Measurements from ENCODE around the gene ERCC6L2. TPM values are rescaled to one million over a fixed set of nuclear protein-coding genes. Genes with fewer than 3 reads are reported as not detected.

ERCC6L2 gene
- total RNA-seq, 4 donors from 2014 or later: 62.4 to 199 (median 101) TPM

GRCh38 chr9:95981761-95982390 is 106.4 kb downstream of the ERCC6L2 start:
- Histone ChIP-seq H3K9me3 (no peaks in the 10 kb centered on the region), H3K36me3 (peaks cover 0 to 6% (median 0%) of the 10 kb centered on the region in 3 donors), H3K4me1 (peaks cover 0 to 3% (median 0%) of the 10 kb centered on the region in 4 donors), H3K27me3 (no peaks in the 10 kb centered on the region), H3K4me3 (no peak overlapping the region), H3K27ac (no peak overlapping the region)
- DNase-seq: no peak
- TF ChIP-seq CTCF (IDR thresholded peaks at IDR 0.05): no peak
- TF ChIP-seq POLR2A (IDR thresholded peaks at IDR 0.05): no peak

- H3K4me1 ChIP-seq: peaks cover 0 to 3% (median 0%) of the 10 kb centered on the region in 4 donors
- TF ChIP-seq POLR2A (IDR thresholded peaks at IDR 0.05) (no peak), CTCF (IDR thresholded peaks at IDR 0.05) (no peak)
- H3K9me3 ChIP-seq: no peaks in the 10 kb centered on the region
- H3K36me3 ChIP-seq: peaks cover 0 to 6% (median 0%) of the 10 kb centered on the region in 3 donors
- no peak for DNase-seq
- no peaks in the 10 kb centered on the region for H3K27me3 ChIP-seq
- no peak overlapping the region for H3K27ac ChIP-seq
- H3K4me3 ChIP-seq: no peak overlapping the region
These were observed 110.1 kb downstream of the ERCC6L2 start for GRCh38 chr9:95985440-95986055.

GRCh38 chr9:95989297-95989696 is 113.8 kb downstream of the ERCC6L2 start:
- Histone ChIP-seq H3K4me3 (no peak overlapping the region), H3K36me3 (peaks cover 0 to 10% (median 0%) of the 10 kb centered on the region in 3 donors), H3K9me3 (no peaks in the 10 kb centered on the region), H3K4me1 (no peaks in the 10 kb centered on the region), H3K27ac (no peak overlapping the region), H3K27me3 (no peaks in the 10 kb centered on the region)
- TF ChIP-seq CTCF (IDR thresholded peaks at IDR 0.05) (no peak), POLR2A (IDR thresholded peaks at IDR 0.05) (no peak)
- no peak for DNase-seq

- H3K27ac ChIP-seq: no peak overlapping the region
- no peak for DNase-seq
- no peaks in the 10 kb centered on the region for H3K4me1 ChIP-seq
- H3K4me3 ChIP-seq: no peak overlapping the region
- peaks cover 0 to 5% (median 0%) of the 10 kb centered on the region in 3 donors for H3K36me3 ChIP-seq
- no peaks in the 10 kb centered on the region for H3K27me3 ChIP-seq
- H3K9me3 ChIP-seq: no peaks in the 10 kb centered on the region
- TF ChIP-seq CTCF (IDR thresholded peaks at IDR 0.05) (no peak), POLR2A (IDR thresholded peaks at IDR 0.05) (no peak)
These were observed 115.8 kb downstream of the ERCC6L2 start for GRCh38 chr9:95991326-95991725.

GRCh38 chr9:95992536-95992935 is 117.0 kb downstream of the ERCC6L2 start:
- Histone ChIP-seq H3K36me3 (peaks cover 0 to 5% (median 0%) of the 10 kb centered on the region in 3 donors), H3K27ac (no peak overlapping the region), H3K9me3 (no peaks in the 10 kb centered on the region), H3K4me3 (no peak overlapping the region), H3K27me3 (no peaks in the 10 kb centered on the region), H3K4me1 (no peaks in the 10 kb centered on the region)
- no peak for DNase-seq
- TF ChIP-seq POLR2A (IDR thresholded peaks at IDR 0.05): no peak
- no peak for TF ChIP-seq CTCF (IDR thresholded peaks at IDR 0.05)

Measured in Peyer's patch (tissue), 4 donors.